Breast epithelium (tissue), 4 donors: ENCODE data around the gene CALM1. TPM values are rescaled to one million over a fixed set of nuclear protein-coding genes. Genes with fewer than 3 reads are reported as not detected.

ENCODE experiments used
- DNase-seq, 2 donors: peaks; one replicate each; pipeline ENCODE4 v3.0.0-alpha.2; 2019; ENCODE audit warnings: low spot score in 2 of 2
- H3K27ac ChIP-seq, 2 donors: fragments of 200-600 bp; sonication (generic) in 1 of 2; one replicate each; pipeline ENCODE4 v1.5.1; 2016 to 2019; ENCODE audit warnings: mild to moderate bottlenecking in 1 of 2
- H3K27me3 ChIP-seq, 2 donors: fragments of 200-600 bp; sonication (generic) in 1 of 2; one replicate each; pipeline versions ENCODE4 v1.5.1 to v1.6.0; 2017 to 2019; ENCODE audit warnings: control low read depth in 1 of 2, mild to moderate bottlenecking in 1 of 2
- H3K36me3 ChIP-seq: fragments of 200-600 bp; one replicate; pipeline ENCODE4 v1.5.1; 2019
- H3K4me1 ChIP-seq, 2 donors: fragments of 200-600 bp; sonication (generic); one replicate each; pipeline ENCODE4 v1.5.1; 2016 to 2019; ENCODE audit warnings: control low read depth in 1 of 2
- H3K4me3 ChIP-seq, 3 donors: fragments of 200-600 bp; sonication (generic); 1 replicate in 2 of 3; 2 replicates in 1 of 3; pipeline ENCODE4 v1.5.1; 2016 to 2019; ENCODE audit warnings: mild to moderate bottlenecking in 3 of 3, moderate library complexity in 2 of 3
- H3K9me3 ChIP-seq, 2 donors: fragments of 200-600 bp; sonication (generic) in 1 of 2; one replicate each; pipeline ENCODE4 v1.5.1; 2016 to 2019; ENCODE audit warnings: control low read depth in 1 of 2
- POLR2A ChIP-seq: fragments of 450-650 bp; IDR thresholded peaks from one replicate; pipeline ENCODE4 v1.6.1; 2016; ENCODE audit warnings: antibody characterized with exemption, mild to moderate bottlenecking, moderate library complexity
- POLR2AphosphoS5 ChIP-seq, 3 donors: sonication (generic); formaldehyde crosslinking; IDR thresholded peaks; one replicate each; pipeline ENCODE4 v1.6.1; 2017; ENCODE audit warnings: antibody characterized with exemption in 3 of 3
- intact Hi-C: fragments of 100-400 bp; cut with DNase I; formaldehyde crosslinking; loops from one replicate; pipeline ENCODE4 v1.15.1; 2023; ENCODE audit warnings: low total_unique reads
- total RNA-seq, 3 donors: library from RNA; depleted of rRNA; stranded (reverse); fragments of >200 nt; gene quantifications; one replicate each; pipeline ENCODE4 v1.1.0, GENCODE V29; 2016
- TF ChIP-seq, protein P1 (sequence below), 3 donors: fragments of 450-650 bp; IDR thresholded peaks; one replicate each; pipeline ENCODE4 v1.5.1; 2016 to 2017; ENCODE audit warnings: antibody characterized with exemption in 3 of 3, mild to moderate bottlenecking in 3 of 3, moderate library complexity in 3 of 3

Gene CALM1
- total RNA-seq, 3 donors from 2014 or later: 186 to 332 (median 237) TPM

DNA sequence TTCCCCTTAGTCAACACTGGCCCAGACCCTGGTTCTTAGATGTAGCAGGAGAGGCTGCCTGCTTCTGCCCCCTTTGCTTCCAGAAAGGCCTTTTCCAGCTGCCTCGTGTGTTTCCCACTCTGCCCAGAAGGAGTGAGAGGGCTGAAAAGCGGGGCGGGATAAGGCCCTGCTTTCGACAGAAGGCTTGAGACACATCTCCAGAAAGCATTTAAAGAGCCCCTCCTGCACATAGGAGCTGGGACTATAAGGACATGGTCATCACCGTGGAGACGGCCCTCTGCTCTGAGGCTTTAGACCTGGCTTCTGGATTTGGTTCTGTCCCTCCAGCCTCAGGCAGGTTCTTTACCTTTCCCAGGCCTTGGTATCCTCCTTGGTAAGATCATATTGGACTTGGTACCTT is 11.9 kb downstream of the CALM1 start:
- Histone ChIP-seq H3K4me3 (no peak overlapping the region), H3K36me3 (peaks cover 4% of the 10 kb centered on the region), H3K4me1 (no peaks in the 10 kb centered on the region), H3K27ac (peak overlapping the region; percentile 53 to 68), H3K9me3 (no peaks in the 10 kb centered on the region), H3K27me3 (no peaks in the 10 kb centered on the region)
- DNase-seq: no peak
- intact Hi-C loops: no loop called here
- TF ChIP-seq POLR2AphosphoS5 (IDR thresholded peaks at IDR 0.05) (no peak), POLR2A (no peak)
- TF ChIP-seq, protein P1, sequence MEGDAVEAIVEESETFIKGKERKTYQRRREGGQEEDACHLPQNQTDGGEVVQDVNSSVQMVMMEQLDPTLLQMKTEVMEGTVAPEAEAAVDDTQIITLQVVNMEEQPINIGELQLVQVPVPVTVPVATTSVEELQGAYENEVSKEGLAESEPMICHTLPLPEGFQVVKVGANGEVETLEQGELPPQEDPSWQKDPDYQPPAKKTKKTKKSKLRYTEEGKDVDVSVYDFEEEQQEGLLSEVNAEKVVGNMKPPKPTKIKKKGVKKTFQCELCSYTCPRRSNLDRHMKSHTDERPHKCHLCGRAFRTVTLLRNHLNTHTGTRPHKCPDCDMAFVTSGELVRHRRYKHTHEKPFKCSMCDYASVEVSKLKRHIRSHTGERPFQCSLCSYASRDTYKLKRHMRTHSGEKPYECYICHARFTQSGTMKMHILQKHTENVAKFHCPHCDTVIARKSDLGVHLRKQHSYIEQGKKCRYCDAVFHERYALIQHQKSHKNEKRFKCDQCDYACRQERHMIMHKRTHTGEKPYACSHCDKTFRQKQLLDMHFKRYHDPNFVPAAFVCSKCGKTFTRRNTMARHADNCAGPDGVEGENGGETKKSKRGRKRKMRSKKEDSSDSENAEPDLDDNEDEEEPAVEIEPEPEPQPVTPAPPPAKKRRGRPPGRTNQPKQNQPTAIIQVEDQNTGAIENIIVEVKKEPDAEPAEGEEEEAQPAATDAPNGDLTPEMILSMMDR (IDR thresholded peaks at IDR 0.05): no peak

DNA sequence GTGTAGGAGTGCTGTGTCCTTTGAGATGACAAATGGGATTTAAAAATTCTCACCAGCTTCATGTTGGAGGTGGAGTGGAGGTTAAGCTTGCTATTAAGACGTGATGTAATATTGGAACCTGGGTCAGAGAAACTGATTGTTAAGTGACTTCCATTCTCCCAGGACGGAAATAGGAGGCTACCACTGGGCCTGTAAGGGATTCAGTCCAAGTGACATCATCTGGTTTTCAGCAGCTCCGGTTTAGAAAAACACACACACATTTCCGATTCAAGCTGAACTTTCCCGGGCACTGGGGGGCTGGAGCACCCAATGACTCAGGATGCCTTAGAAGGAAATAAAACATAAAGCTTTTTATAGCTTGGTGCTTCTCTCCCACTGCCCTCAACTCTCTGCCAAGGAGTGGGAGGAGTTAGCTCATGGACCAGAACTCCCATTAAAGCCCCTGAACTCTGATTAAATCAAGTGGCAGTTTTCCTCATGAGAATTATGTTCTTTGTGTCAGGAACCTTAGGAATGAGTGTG is 12.4 kb downstream of the CALM1 start:
- peak overlapping the region; percentile 53 to 68 for H3K27ac ChIP-seq
- intact Hi-C loops: no loop called here

DNA sequence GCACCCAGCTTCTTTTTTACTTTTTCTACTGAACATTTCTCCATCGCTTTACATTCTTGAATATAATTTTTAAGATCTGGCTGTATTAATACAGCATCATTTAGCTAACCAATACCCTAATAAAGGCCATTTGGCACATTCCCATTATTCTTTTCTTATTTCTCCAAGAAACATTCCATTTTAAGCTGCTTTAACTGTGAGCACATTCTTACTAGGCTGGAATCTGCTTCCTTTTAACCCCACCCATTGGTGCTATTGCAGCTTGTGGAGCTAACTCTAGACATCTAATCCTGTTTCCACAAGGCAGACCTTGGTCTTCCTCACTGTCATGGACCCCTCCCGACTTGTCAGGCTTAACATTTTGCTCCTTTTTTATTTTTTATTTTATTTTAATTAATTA is 15.2 kb downstream of the CALM1 start:
- no peaks in the 10 kb centered on the region for H3K9me3 ChIP-seq
- H3K27ac ChIP-seq: no peak overlapping the region
- H3K36me3 ChIP-seq: no peaks in the 10 kb centered on the region
- H3K4me1 ChIP-seq: no peaks in the 10 kb centered on the region
- no peak overlapping the region for H3K4me3 ChIP-seq
- intact Hi-C loops: no loop called here
- DNase-seq: no peak
- no peaks in the 10 kb centered on the region for H3K27me3 ChIP-seq
- TF ChIP-seq POLR2AphosphoS5 (IDR thresholded peaks at IDR 0.05) (no peak), POLR2A (no peak)
- TF ChIP-seq, protein P1 (IDR thresholded peaks at IDR 0.05): no peak

More for the DNA sequence above, 12.4 kb downstream of the CALM1 start:
- Histone ChIP-seq H3K9me3 (no peaks in the 10 kb centered on the region), H3K4me3 (no peak overlapping the region), H3K36me3 (no peaks in the 10 kb centered on the region), H3K4me1 (no peaks in the 10 kb centered on the region), H3K27me3 (no peaks in the 10 kb centered on the region)
- no peak for TF ChIP-seq POLR2AphosphoS5 (IDR thresholded peaks at IDR 0.05)
- DNase-seq: no peak

DNA sequence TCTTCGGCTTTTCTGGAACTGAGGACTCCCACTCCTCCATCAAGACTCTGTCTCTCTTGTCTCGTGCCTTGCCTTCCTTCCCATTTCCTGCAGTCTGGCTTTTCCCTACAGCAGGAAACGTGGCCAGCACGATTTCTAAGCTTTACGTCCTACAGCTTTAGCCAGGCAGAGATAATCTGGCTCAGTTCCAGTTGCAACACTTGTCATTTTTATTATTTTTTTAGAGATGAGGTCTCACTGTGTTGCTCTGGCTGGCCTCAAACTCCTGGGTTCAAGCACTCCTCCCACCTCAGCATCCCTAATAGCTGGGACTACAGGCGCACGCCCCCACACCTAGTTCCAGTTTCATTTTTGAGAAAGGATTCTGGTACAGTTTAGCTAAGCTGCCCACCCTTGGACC is 19.9 kb downstream of the CALM1 start:
- Histone ChIP-seq H3K4me3 (no peak overlapping the region), H3K9me3 (no peaks in the 10 kb centered on the region), H3K27me3 (no peaks in the 10 kb centered on the region), H3K4me1 (no peaks in the 10 kb centered on the region), H3K36me3 (no peaks in the 10 kb centered on the region), H3K27ac (no peak overlapping the region)
- DNase-seq: no peak
- TF ChIP-seq, protein P1 (IDR thresholded peaks at IDR 0.05): no peak
- TF ChIP-seq POLR2AphosphoS5 (IDR thresholded peaks at IDR 0.05): no peak
- TF ChIP-seq POLR2A: no peak
- intact Hi-C loops: no loop called here

DNA sequence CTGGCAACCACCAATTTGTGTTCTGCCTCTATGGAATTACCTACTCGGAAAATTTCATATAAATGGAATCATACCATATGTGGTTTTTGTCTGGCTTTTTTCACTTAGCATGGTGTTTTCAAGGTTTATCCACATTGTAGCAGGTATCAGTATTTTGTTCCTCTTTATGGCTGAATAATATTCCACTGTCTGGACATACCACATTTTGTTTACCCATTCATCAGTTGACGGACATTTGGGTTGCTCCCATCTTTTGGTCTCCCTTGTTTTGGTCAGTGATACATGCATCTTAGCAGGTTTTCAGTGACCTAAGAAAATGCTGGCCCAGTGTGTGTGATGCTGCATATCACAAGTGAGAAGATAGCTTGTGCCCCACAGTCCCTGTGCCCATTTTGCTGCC is 21.2 kb downstream of the CALM1 start:
- intact Hi-C loops: no loop called here
- no peaks in the 10 kb centered on the region for H3K4me1 ChIP-seq
- H3K36me3 ChIP-seq: no peaks in the 10 kb centered on the region
- TF ChIP-seq POLR2AphosphoS5 (IDR thresholded peaks at IDR 0.05): no peak
- TF ChIP-seq POLR2A: no peak
- TF ChIP-seq, protein P1 (IDR thresholded peaks at IDR 0.05): no peak
- H3K9me3 ChIP-seq: no peaks in the 10 kb centered on the region
- no peak overlapping the region for H3K4me3 ChIP-seq
- no peaks in the 10 kb centered on the region for H3K27me3 ChIP-seq
- no peak overlapping the region for H3K27ac ChIP-seq
- DNase-seq: no peak

DNA sequence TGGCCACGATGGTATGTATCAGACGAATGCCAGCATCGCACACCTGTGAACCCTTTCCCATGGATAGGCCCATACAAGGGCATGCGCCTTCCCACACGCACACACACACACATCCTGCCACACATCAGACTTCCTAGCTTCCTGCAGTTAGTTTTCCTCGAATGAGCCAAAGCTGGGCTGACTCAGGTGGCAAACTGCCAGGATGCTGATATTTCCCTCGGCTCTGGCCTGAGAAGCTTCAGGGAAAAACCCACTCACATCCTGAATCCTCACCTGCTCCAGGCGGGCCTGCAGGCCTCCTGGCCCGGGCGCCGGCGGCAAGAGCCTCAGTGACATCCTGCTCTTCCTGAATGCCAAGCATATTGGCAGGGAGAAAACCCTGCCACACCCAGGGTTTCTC is 22.4 kb downstream of the CALM1 start:
- no peaks in the 10 kb centered on the region for H3K9me3 ChIP-seq
- TF ChIP-seq POLR2AphosphoS5 (IDR thresholded peaks at IDR 0.05) (peak in 2 of 3 donors; percentile 39 to 48), POLR2A (no peak)
- TF ChIP-seq, protein P1 (IDR thresholded peaks at IDR 0.05): no peak
- intact Hi-C loops: no loop called here
- H3K36me3 ChIP-seq: no peaks in the 10 kb centered on the region
- H3K4me1 ChIP-seq: no peaks in the 10 kb centered on the region
- peak overlapping the region; percentile 52 to 61 for H3K27ac ChIP-seq
- no peaks in the 10 kb centered on the region for H3K27me3 ChIP-seq
- DNase-seq: peak; percentile 64 to 67
- no peak overlapping the region for H3K4me3 ChIP-seq
